Ascending aorta (tissue), 2 donors: Measurements from ENCODE around the gene SAPCD2. TPM values are rescaled to one million over a fixed set of nuclear protein-coding genes. Genes with fewer than 3 reads are reported as not detected.

Experiments used
- DNase-seq, 2 donors: peaks; one replicate each; pipeline ENCODE4 v3.0.0-alpha.2; 2019; ENCODE audit warnings: low spot score in 2 of 2
- H3K27ac ChIP-seq, 2 donors: fragments of 200-600 bp; sonication (generic); one replicate each; pipeline ENCODE4 v1.5.1; 2016 to 2017; ENCODE audit warnings: mild to moderate bottlenecking in 1 of 2
- H3K27me3 ChIP-seq: fragments of 200-600 bp; sonication (generic); one replicate; pipeline ENCODE4 v1.5.1; 2017
- H3K36me3 ChIP-seq, 2 donors: fragments of 200-600 bp; sonication (generic); one replicate each; pipeline ENCODE4 v1.5.1; 2016
- H3K4me1 ChIP-seq, 2 donors: fragments of 200-600 bp; sonication (generic); one replicate each; pipeline ENCODE4 v1.5.1; 2016 to 2017; ENCODE audit warnings: mild to moderate bottlenecking in 1 of 2
- H3K4me3 ChIP-seq, 2 donors: fragments of 200-600 bp; sonication (generic); one replicate each; pipeline ENCODE4 v1.5.1; 2016 to 2017; ENCODE audit warnings: mild to moderate bottlenecking in 1 of 2
- H3K9me3 ChIP-seq, 2 donors: fragments of 200-600 bp; sonication (generic); one replicate each; pipeline ENCODE4 v1.5.1; 2016
- CTCF ChIP-seq, 3 experiments: fragments of 200-600 bp in 2 of 3; fragments of 450-650 bp in 1 of 3; sonication (generic) in 2 of 3; IDR thresholded peaks; one replicate each; pipeline ENCODE4 v1.5.1; 2016 to 2019; ENCODE audit warnings: antibody characterized with exemption in 3 of 3, mild to moderate bottlenecking in 1 of 3, moderate library complexity in 1 of 3
- intact Hi-C: fragments of 100-400 bp; cut with DNase I; formaldehyde crosslinking; loops from one replicate; pipeline ENCODE4 v1.15.1; 2023
- total RNA-seq: library from RNA; depleted of rRNA; stranded (reverse); fragments of >200 nt; gene quantifications from one replicate; pipeline ENCODE4 v1.1.0, GENCODE V29; 2016

The SAPCD2 gene
- total RNA-seq, 1 donor from 2014 or later: 8.7 TPM

- no peaks in the 10 kb centered on the region for H3K4me1 ChIP-seq
- H3K4me3 ChIP-seq: no peak overlapping the region
- intact Hi-C loops: no loop called here
- H3K27ac ChIP-seq: no peak overlapping the region
- TF ChIP-seq CTCF (IDR thresholded peaks at IDR 0.05): no peak
- DNase-seq: no peak
- H3K36me3 ChIP-seq: peaks cover 48 to 81% of the 10 kb centered on the region in 2 donors
- no peaks in the 10 kb centered on the region for H3K27me3 ChIP-seq
- no peaks in the 10 kb centered on the region for H3K9me3 ChIP-seq
Measured at GRCh38 chr9:137013571-137013940, 56.8 kb downstream of the SAPCD2 start.

GRCh38 chr9:137012694-137013570 is 57.4 kb downstream of the SAPCD2 start:
- intact Hi-C loops: no loop called here
- no peak overlapping the region for H3K27ac ChIP-seq
- H3K36me3 ChIP-seq: peaks cover 50 to 85% of the 10 kb centered on the region in 2 donors
- no peaks in the 10 kb centered on the region for H3K4me1 ChIP-seq
- no peaks in the 10 kb centered on the region for H3K9me3 ChIP-seq
- no peak for DNase-seq
- no peak for TF ChIP-seq CTCF (IDR thresholded peaks at IDR 0.05)
- no peak overlapping the region for H3K4me3 ChIP-seq
- no peaks in the 10 kb centered on the region for H3K27me3 ChIP-seq

Other genes starting within 250 kb of the SAPCD2 start
- 5.9 TPM for gene AJM1, start 228.1 kb downstream of the SAPCD2 start, total RNA-seq
- 108 TPM for gene PHPT1, start 221.1 kb downstream of the SAPCD2 start, total RNA-seq
- 5.0 TPM for gene MAMDC4, start 218.2 kb downstream of the SAPCD2 start, total RNA-seq
- 140 TPM for gene EDF1, start 204.2 kb downstream of the SAPCD2 start, total RNA-seq
- gene TRAF2, start 184.0 kb downstream of the SAPCD2 start, total RNA-seq: 4.4 TPM
- gene FBXW5, start 125.8 kb downstream of the SAPCD2 start, total RNA-seq: 421 TPM
- 8.6 TPM for gene C8G, start 125.3 kb downstream of the SAPCD2 start, total RNA-seq
- not detected for gene LCN12, start 118.3 kb downstream of the SAPCD2 start, total RNA-seq
- 68.3 TPM for gene PTGDS, start 93.1 kb downstream of the SAPCD2 start, total RNA-seq
- not detected for gene LCNL1, start 87.6 kb downstream of the SAPCD2 start, total RNA-seq
- 87.0 TPM for gene PAXX, start 78.1 kb downstream of the SAPCD2 start, total RNA-seq
- gene CLIC3, start 74.0 kb downstream of the SAPCD2 start, total RNA-seq: 2.8 TPM
- gene ABCA2, start 42.3 kb downstream of the SAPCD2 start, total RNA-seq: 102 TPM
- gene FUT7, start 38.5 kb downstream of the SAPCD2 start, total RNA-seq: not detected
- gene NPDC1, start 24.4 kb downstream of the SAPCD2 start, total RNA-seq: 579 TPM
- not detected for gene ENTPD2, start 16.5 kb downstream of the SAPCD2 start, total RNA-seq
- gene UAP1L1, start 7.0 kb upstream of the SAPCD2 start, total RNA-seq: 17.1 TPM
- gene MAN1B1, start 16.4 kb upstream of the SAPCD2 start, total RNA-seq: 85.3 TPM
- 176 TPM for gene DPP7, start 44.2 kb upstream of the SAPCD2 start, total RNA-seq
- gene GRIN1, start 68.6 kb upstream of the SAPCD2 start, total RNA-seq: not detected
- not detected for gene LRRC26, start 99.5 kb upstream of the SAPCD2 start, total RNA-seq
- gene TMEM210, start 101.5 kb upstream of the SAPCD2 start, total RNA-seq: not detected
- 24.1 TPM for gene ANAPC2, start 118.0 kb upstream of the SAPCD2 start, total RNA-seq
- 123 TPM for gene SSNA1, start 118.1 kb upstream of the SAPCD2 start, total RNA-seq
- 2.8 TPM for gene TPRN, start 130.2 kb upstream of the SAPCD2 start, total RNA-seq
- gene TMEM203, start 135.1 kb upstream of the SAPCD2 start, total RNA-seq: 24.3 TPM
- 27.0 TPM for gene NDOR1, start 135.1 kb upstream of the SAPCD2 start, total RNA-seq
- 6.7 TPM for gene RNF208, start 151.7 kb upstream of the SAPCD2 start, total RNA-seq
- gene CYSRT1, start 154.6 kb upstream of the SAPCD2 start, total RNA-seq: not detected
- gene RNF224, start 156.9 kb upstream of the SAPCD2 start, total RNA-seq: not detected
- gene SLC34A3, start 160.3 kb upstream of the SAPCD2 start, total RNA-seq: not detected
- gene TUBB4B, start 170.7 kb upstream of the SAPCD2 start, total RNA-seq: 403 TPM
- not detected for gene STPG3, start 180.7 kb upstream of the SAPCD2 start, total RNA-seq
- gene NELFB, start 184.8 kb upstream of the SAPCD2 start, total RNA-seq: 71.7 TPM
- 38.3 TPM for gene TOR4A, start 207.2 kb upstream of the SAPCD2 start, total RNA-seq
- gene NRARP, start 231.7 kb upstream of the SAPCD2 start, total RNA-seq: 51.7 TPM